Mesendoderm (in vitro differentiated cells): Measurements from ENCODE around the gene BTN1A1.
"Not testable (repeated sequence)": the region's sequence is repeated elsewhere in the genome, so short reads cannot be mapped to it uniquely, and the experiment has no call there.

ENCODE experiments used
- DNase-seq: peaks from one replicate; pipeline ENCODE4 v3.0.0; 2013
- H2AK5ac ChIP-seq: 2 replicates; pipeline ENCODE4 v1.6.1; 2013; ENCODE audit warnings: low read length, inconsistent platforms
- H2BK120ac ChIP-seq: 2 replicates; pipeline ENCODE4 v1.6.1; 2013; ENCODE audit warnings: low read depth, mild to moderate bottlenecking, low read length, moderate library complexity, mixed read lengths
- H2BK15ac ChIP-seq: replicated peaks from 2 replicates; pipeline ENCODE4 v1.6.1; 2013; ENCODE audit warnings: low read depth, mild to moderate bottlenecking, moderate library complexity
- H2BK5ac ChIP-seq: 2 replicates; pipeline ENCODE4 v1.6.1; 2013; ENCODE audit warnings: low read length, inconsistent platforms
- H3K18ac ChIP-seq: 2 replicates; pipeline ENCODE4 v1.6.1; 2013; ENCODE audit warnings: mild to moderate bottlenecking, low read length, mixed read lengths
- H3K23ac ChIP-seq: one replicate; pipeline ENCODE4 v1.6.1; 2013; ENCODE audit warnings: low read length
- H3K27ac ChIP-seq: 2 replicates; pipeline ENCODE4 v1.5.1; 2013; ENCODE audit warnings: low read depth, mild to moderate bottlenecking, inconsistent platforms, low read length, moderate library complexity
- H3K27me3 ChIP-seq: 2 replicates; pipeline ENCODE4 v1.6.1; 2013; ENCODE audit warnings: low read length, control low read depth, mild to moderate bottlenecking, inconsistent platforms; ENCODE audit not compliant: insufficient read depth, poor library complexity
- H3K36me3 ChIP-seq: 2 replicates; pipeline ENCODE4 v1.6.1; 2013; ENCODE audit warnings: low read length, inconsistent platforms; ENCODE audit not compliant: control insufficient read depth, insufficient read depth
- H3K4ac ChIP-seq: one replicate; pipeline ENCODE4 v1.6.1; 2013; ENCODE audit warnings: low read depth, mild to moderate bottlenecking, low read length, moderate library complexity
- H3K4me1 ChIP-seq: 2 replicates; pipeline ENCODE4 v1.6.1; 2013; ENCODE audit warnings: low read depth, low read length, inconsistent platforms; ENCODE audit not compliant: control insufficient read depth
- H3K4me2 ChIP-seq: 2 replicates; pipeline ENCODE4 v1.6.1; 2013; ENCODE audit warnings: low read length
- H3K4me3 ChIP-seq: 2 replicates; pipeline ENCODE4 v1.5.1; 2013; ENCODE audit warnings: mild to moderate bottlenecking, low read length
- H3K56ac ChIP-seq: one replicate; pipeline ENCODE4 v1.6.1; 2013; ENCODE audit warnings: low read length
- H3K79me1 ChIP-seq: 2 replicates; pipeline ENCODE4 v1.6.1; 2013; ENCODE audit warnings: low read length, inconsistent platforms
- H3K79me2 ChIP-seq: 2 replicates; pipeline ENCODE4 v1.6.1; 2013; ENCODE audit warnings: mild to moderate bottlenecking, low read length; ENCODE audit not compliant: control insufficient read depth, insufficient read depth
- H3K9ac ChIP-seq: 2 replicates; pipeline ENCODE4 v1.6.1; 2013; ENCODE audit warnings: low read length, inconsistent platforms
- H4K5ac ChIP-seq: one replicate; pipeline ENCODE4 v1.6.1; 2013; ENCODE audit warnings: low read length
- H4K8ac ChIP-seq: one replicate; pipeline ENCODE4 v1.6.1; 2013; ENCODE audit warnings: low read depth, mild to moderate bottlenecking, control low read depth, low read length, moderate library complexity
- WGBS: extraction: QIAGEN DNeasy Blood & Tissue Kit; methylation state at CpG from one replicate; pipeline ENCODE4 v1.1.7; 2013; ENCODE audit warnings: low lambda C conversion rate, missing lambda C conversion rate; ENCODE audit not compliant: insufficient coverage; ENCODE audit errors: extremely low coverage; 5-methylcytosine and 5-hydroxymethylcytosine counted together

Gene BTN1A1

GRCh38 chr6:26457806-26458688, 42.1 kb upstream of the BTN1A1 start, which contains the start of gene BTN2A1:
Gene BTN2A1 (plus strand): TSS chr6:26457955. CDS start chr6:26458637, 682 bp downstream.
- peak within 1 kb of the TSS; percentile 96 for H3K56ac ChIP-seq
- H3K4me2 ChIP-seq, result peak within 1 kb of the TSS; percentile 47
- H3K36me3 ChIP-seq, result no peaks in the 10 kb centered on the region
- no peak within 1 kb of the TSS for H3K4ac ChIP-seq
- H2BK120ac ChIP-seq, result no peak within 1 kb of the TSS
- peak within 1 kb of the TSS; percentile 94 for H3K9ac ChIP-seq
- WGBS, result no CpG with 5 or more reads among the region's 31 CpGs
- peak within 1 kb of the TSS; percentile 81 for H2BK5ac ChIP-seq
- DNase-seq, result peak; percentile 98
- H3K18ac ChIP-seq, result peak within 1 kb of the TSS; percentile 33
- peaks cover 2% of the 10 kb centered on the region for H3K79me2 ChIP-seq
- peak within 1 kb of the TSS; percentile 89 for H4K8ac ChIP-seq
- H3K27ac ChIP-seq, result peak within 1 kb of the TSS; percentile 7
- H3K23ac ChIP-seq, result no peak within 1 kb of the TSS
- no peak within 1 kb of the TSS for H2AK5ac ChIP-seq
- no peak within 1 kb of the TSS for H2BK15ac ChIP-seq
- H3K79me1 ChIP-seq, result peaks cover 8% of the 10 kb centered on the region
- H3K4me3 ChIP-seq, result peak within 1 kb of the TSS; percentile 93
- no peaks in the 10 kb centered on the region for H3K4me1 ChIP-seq
- no peak within 1 kb of the TSS for H4K5ac ChIP-seq
- H3K27me3 ChIP-seq, result no peaks in the 10 kb centered on the region

DNA sequence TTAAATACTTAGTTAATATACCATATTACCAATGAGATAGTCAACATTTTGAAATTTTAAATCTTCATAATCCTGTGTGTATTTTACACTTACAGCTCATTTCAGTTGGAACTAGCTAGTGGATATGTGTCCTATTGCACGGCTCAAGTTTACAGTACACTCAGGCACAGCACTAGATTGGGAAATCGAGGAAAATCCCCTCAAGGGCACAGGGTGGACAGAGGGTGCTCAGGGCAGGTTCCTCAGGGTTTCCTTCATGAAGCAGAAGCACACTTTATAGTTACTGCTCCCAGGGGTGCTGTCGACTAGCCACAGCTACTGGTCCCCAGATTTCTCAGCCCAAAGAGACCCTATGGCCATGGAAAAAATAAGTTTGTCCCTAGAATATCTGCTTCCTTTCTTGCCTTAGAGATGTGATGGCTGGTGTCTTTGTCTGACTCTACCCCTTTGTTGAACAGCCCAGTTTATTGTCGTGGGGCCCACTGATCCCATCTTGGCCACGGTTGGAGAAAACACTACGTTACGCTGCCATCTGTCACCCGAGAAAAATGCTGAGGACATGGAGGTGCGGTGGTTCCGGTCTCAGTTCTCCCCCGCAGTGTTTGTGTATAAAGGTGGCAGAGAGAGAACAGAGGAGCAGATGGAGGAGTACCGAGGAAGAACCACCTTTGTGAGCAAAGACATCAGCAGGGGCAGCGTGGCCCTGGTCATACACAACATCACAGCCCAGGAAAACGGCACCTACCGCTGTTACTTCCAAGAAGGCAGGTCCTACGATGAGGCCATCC, 40.9 kb upstream of the BTN1A1 start:
- Histone ChIP-seq H3K27ac (no peak overlapping the region), H3K23ac (no peak overlapping the region), H4K5ac (no peak overlapping the region), H2AK5ac (no peak overlapping the region), H3K36me3 (no peaks in the 10 kb centered on the region), H3K4me3 (no peak overlapping the region), H2BK120ac (no peak overlapping the region), H3K56ac (no peak overlapping the region), H3K4me1 (no peaks in the 10 kb centered on the region), H3K79me1 (peaks cover 8% of the 10 kb centered on the region), H2BK5ac (no peak overlapping the region), H3K27me3 (no peaks in the 10 kb centered on the region), H2BK15ac (no peak overlapping the region), H3K4me2 (no peak overlapping the region), H4K8ac (no peak overlapping the region), H3K9ac (no peak overlapping the region), H3K79me2 (peaks cover 2% of the 10 kb centered on the region), H3K4ac (no peak overlapping the region), H3K18ac (no peak overlapping the region)
- WGBS, result no CpG with 5 or more reads among the region's 16 CpGs
- DNase-seq, result no peak

GRCh38 chr6:26461353-26461752, 38.8 kb upstream of the BTN1A1 start:
- not testable (repeated sequence) for H3K4me3 ChIP-seq, H3K9ac ChIP-seq

GRCh38 chr6:26464014-26464413, 36.1 kb upstream of the BTN1A1 start:
- WGBS, result no CpG with 5 or more reads among the region's 4 CpGs
- Histone ChIP-seq H3K36me3 (peaks cover 16% of the 10 kb centered on the region), H3K18ac (no peak overlapping the region), H3K4me2 (no peak overlapping the region), H3K4ac (no peak overlapping the region), H3K27ac (no peak overlapping the region), H3K27me3 (no peaks in the 10 kb centered on the region), H3K4me1 (no peaks in the 10 kb centered on the region), H3K79me1 (peaks cover 7% of the 10 kb centered on the region), H3K23ac (no peak overlapping the region), H3K4me3 (no peak overlapping the region), H2BK15ac (no peak overlapping the region), H3K79me2 (no peaks in the 10 kb centered on the region), H2BK120ac (no peak overlapping the region), H2BK5ac (no peak overlapping the region), H4K5ac (no peak overlapping the region), H3K9ac (no peak overlapping the region), H4K8ac (no peak overlapping the region), H3K56ac (no peak overlapping the region), H2AK5ac (no peak overlapping the region)
- DNase-seq, result no peak

More at GRCh38 chr6:26461353-26461752, 38.8 kb upstream of the BTN1A1 start:
- not testable (repeated sequence) for H3K79me2 ChIP-seq, H3K4ac ChIP-seq, H3K18ac ChIP-seq, H3K27me3 ChIP-seq, H3K4me1 ChIP-seq, H3K36me3 ChIP-seq, H3K23ac ChIP-seq, H2BK15ac ChIP-seq, H4K8ac ChIP-seq, H2BK120ac ChIP-seq, H3K27ac ChIP-seq, H3K56ac ChIP-seq, H2BK5ac ChIP-seq, H3K79me1 ChIP-seq, H4K5ac ChIP-seq, H3K4me2 ChIP-seq, H2AK5ac ChIP-seq, DNase-seq
- no CpG with 5 or more reads among the region's 5 CpGs for WGBS

DNA sequence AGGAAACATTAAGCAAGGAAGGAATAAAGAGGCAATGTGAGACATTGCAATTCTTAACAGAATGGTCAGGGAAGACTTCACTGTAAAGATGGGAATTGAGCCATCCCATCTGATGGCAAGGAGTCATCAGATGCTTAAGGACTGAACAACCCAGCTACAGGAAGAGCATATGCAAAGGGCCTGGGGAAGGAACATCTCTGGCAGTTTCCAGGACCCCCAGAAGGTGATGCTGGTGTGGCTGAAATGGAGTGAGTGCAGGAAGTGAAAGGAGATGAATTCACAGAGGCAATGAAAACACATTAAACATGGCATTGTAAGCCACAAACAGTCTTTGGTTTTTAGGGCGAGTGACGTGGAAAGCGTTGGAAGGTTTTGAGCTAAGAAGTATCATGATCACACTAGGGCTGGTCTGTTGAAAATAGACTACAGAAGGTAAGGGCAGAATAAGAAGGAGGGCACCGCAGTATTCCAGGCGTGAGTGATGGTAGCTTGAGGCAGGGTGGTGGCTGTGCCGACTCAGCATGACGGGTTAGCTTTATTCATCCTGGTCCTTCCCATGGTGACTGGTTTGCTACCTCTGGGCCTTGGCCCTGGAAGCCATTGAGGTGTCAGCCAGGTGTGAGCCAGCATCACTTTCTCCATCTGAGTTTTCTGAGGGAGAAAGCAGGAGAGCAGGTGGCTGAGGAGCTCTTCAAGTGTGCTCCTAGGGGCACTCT, 35.5 kb upstream of the BTN1A1 start:
- peaks cover 17% of the 10 kb centered on the region for H3K36me3 ChIP-seq

More for the DNA sequence above, 35.5 kb upstream of the BTN1A1 start:
- no peak overlapping the region for H3K4ac ChIP-seq
- peaks cover 4% of the 10 kb centered on the region for H3K79me1 ChIP-seq
- no peak overlapping the region for H4K5ac ChIP-seq
- no peak overlapping the region for H3K4me3 ChIP-seq
- no peak overlapping the region for H3K56ac ChIP-seq
- H2BK15ac ChIP-seq, result no peak overlapping the region
- no peaks in the 10 kb centered on the region for H3K27me3 ChIP-seq
- no peak overlapping the region for H2BK120ac ChIP-seq
- H4K8ac ChIP-seq, result no peak overlapping the region
- no peak overlapping the region for H3K27ac ChIP-seq
- H3K23ac ChIP-seq, result no peak overlapping the region
- no peak overlapping the region for H3K4me2 ChIP-seq
- no peaks in the 10 kb centered on the region for H3K79me2 ChIP-seq
- WGBS, result no CpG with 5 or more reads among the region's 7 CpGs
- no peak for DNase-seq
- no peaks in the 10 kb centered on the region for H3K4me1 ChIP-seq
- no peak overlapping the region for H3K9ac ChIP-seq
- H3K18ac ChIP-seq, result no peak overlapping the region
- no peak overlapping the region for H2BK5ac ChIP-seq
- no peak overlapping the region for H2AK5ac ChIP-seq
